Stromal cell of bone marrow (primary cell): ENCODE results near the gene HIP1.
A peak's percentile ranks its signal among the peaks of the same experiment; 100 is the strongest.
"Not testable (repeated sequence)": the region's sequence is repeated elsewhere in the genome, so short reads cannot be mapped to it uniquely, and the experiment has no call there.

ENCODE experiments used
- DNase-seq: peaks from one replicate; pipeline ENCODE4 v3.0.0-alpha.2; 2012; ENCODE audit warnings: low read depth

HIP1 gene

DNA sequence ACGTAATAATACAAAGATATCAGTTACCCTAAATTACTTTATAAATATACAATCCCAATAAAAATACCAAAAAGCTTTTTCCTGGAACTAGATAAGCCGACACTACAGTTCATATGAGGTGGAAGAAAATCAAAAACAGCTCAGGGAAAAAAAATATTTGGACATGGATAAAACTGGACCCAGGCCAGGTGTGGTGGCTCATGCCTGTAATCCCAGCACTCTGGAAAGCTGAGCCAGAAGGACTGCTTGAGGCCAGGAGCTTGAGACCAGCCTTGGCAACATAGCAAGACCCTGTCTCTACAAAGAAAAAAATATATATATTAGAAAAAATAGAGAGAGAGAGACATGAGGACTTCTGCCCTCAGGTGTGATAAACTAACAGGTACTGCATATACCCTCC is 219.9 kb downstream of the HIP1 start:
- DNase-seq = not testable (repeated sequence)

DNA sequence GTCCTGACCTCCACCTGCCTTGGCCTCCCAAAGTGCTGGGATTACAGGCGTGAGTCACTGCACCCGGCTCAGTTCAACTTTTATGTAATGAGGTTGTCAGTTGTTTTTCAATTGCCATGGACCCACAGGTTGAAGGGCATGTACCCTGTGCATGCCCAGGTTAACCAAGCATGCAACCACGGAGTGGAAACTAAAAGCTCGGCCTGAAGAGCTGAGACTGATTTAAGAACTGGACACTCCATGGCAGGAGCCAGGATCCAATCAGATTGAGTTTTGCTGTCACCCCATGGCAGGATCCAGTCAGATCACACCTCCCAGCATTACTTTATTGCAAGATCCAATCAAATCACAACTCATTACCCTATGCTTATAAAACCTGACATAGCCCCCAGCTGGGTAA is 229.7 kb downstream of the HIP1 start:
- not testable (repeated sequence) for DNase-seq

DNA sequence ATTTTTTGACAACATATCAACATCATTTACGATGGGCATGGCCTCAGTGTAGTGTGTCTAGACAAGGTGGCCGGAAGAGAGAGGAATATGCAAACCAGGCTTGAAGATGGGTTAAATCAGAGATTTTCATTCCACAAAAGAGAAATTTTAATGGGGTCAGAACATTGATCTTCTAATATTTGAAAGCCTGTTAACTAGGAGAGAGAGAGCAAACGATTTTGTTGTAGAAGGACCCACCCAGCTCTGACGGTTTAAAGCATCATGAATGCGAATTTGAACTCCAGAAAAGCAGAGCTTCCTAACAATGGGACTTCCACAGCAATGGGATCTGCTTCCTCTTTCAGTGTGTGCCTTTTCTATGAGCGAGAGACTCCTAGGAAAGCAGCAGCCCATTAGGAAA is 246.7 kb downstream of the HIP1 start, which contains the start of gene SPDYE5:
SPDYE5 (plus strand) TSS at position 301 of the 400 bp plus-strand sequence. CDS start 1,728 bp downstream, outside the sequence.
- not testable (repeated sequence) for DNase-seq

DNA sequence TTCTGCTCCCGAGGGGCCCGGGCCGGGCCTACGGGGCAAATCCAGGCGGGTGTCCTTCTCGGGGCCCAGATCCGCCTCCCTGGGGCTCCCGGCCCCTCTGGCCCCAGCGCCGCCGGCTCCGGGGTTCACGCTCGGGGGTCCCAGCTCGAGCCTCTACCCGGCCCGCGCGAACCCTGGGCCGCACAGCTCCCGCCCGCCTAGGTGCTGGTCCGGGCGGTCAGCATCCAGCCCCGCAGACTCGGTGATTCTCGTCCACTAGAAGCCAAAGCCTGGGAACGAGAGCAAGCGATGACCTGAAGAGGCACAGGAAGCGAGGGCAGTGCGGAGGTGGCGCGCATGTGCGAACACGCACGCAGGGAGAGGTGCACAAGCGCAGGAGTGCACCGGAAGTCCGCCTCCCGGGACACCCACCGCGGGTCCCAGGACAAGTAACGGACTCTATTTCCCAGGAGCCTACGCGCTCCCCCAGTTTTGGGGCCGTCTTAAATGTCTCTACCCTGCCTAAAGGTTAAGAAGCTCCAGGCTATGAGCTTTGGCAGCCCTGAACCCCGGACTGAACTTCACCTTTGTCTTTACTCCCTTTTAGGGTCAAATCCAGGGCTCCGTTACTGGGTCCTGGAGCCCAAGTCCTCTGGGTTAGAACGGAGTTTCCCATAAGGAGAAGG is 252.6 kb downstream of the HIP1 start, which contains the start of gene POM121C:
POM121C (minus strand) TSS at position 321 of the 665 bp plus-strand sequence. CDS start 44,803 bp downstream, outside the sequence.
- peak; percentile 75 for DNase-seq

DNA sequence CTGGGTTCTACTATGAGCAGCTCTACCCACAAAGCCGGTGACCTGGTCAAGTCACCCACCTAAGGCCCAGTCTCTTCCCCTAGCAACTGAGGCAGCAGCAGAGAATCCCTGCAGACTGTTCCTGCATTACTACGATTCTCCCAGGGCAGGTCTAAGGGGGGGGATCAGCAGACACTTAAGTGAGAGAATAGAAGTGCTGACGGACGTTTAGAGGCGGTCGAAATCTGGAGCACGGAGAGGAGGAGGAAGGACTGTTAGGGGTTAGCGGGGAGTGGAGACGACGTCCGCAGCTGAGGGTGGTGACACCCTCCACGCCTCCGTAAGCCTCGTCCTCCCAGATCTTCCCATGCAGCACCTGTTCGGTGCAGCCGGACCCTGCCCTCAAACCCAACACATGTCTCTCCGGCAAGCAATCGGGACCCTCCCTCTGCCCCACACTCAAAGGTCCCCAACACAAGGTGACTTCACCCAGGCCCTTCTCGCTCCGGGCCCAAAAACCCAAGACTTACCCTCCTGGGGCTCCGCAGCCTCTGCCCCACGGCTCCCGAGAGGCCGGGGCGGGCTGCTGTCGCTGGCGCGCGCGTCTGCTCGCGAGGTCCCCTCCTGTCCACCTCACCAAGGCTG is 253.3 kb downstream of the HIP1 start:
- DNase-seq = not testable (repeated sequence)
